ENCODE measurements around the gene C3orf20. TPM values are rescaled to one million over a fixed set of nuclear protein-coding genes. Genes with fewer than 3 reads are reported as not detected.
"Not testable (repeated sequence)": the region's sequence is repeated elsewhere in the genome, so short reads cannot be mapped to it uniquely, and the experiment has no call there.

The C3orf20 gene
- total RNA-seq, 1 donor from 2014 or later = not detected

GRCh38 chr3:14647976-14648955 is 26.7 kb upstream of the C3orf20 start:
- intact Hi-C loops (cut with DNase I) = no loop called here
- ATAC-seq = no peak
- no peak for DNase-seq (ENCODE audit: missing footprints)

- DNase-seq (ENCODE audit: missing footprints) = no peak
- no peak for ATAC-seq
- intact Hi-C loops (cut with DNase I) = no loop called here
Measured at GRCh38 chr3:14649466-14649865, 25.5 kb upstream of the C3orf20 start.

GRCh38 chr3:14650193-14650592 is 24.7 kb upstream of the C3orf20 start:
- DNase-seq (ENCODE audit: missing footprints) = no peak
- intact Hi-C loops (cut with DNase I) = loop anchor here (10.0 kb wide), 1 partner anchor 445 kb away; the partner anchor contains the start of gene RBSN
- no peak for ATAC-seq

- DNase-seq (ENCODE audit: missing footprints) (peak; percentile 94), ATAC-seq (peak; percentile 99)
- intact Hi-C loops (cut with DNase I) = loop anchor here (1.0 to 10.0 kb wide), 2 partner anchors 414 to 443 kb away; partner anchors contain the start of genes MRPS25 and RBSN
Measured at GRCh38 chr3:14651440-14652251, 23.3 kb upstream of the C3orf20 start, which contains the start of gene CCDC174. Gene CCDC174 (plus strand): TSS chr3:14651762. CDS start chr3:14651837, 75 bp downstream.

GRCh38 chr3:14652360-14652907 is 22.5 kb upstream of the C3orf20 start:
- intact Hi-C loops (cut with DNase I) = loop anchor here (10.0 kb wide), 1 partner anchor 442 kb away; the partner anchor contains the start of gene RBSN
- not testable (repeated sequence) for ATAC-seq

GRCh38 chr3:14657579-14657978 is 17.4 kb upstream of the C3orf20 start:
- intact Hi-C loops (cut with DNase I) = loop anchor here (10.0 kb wide), 1 partner anchor 437 kb away; the partner anchor contains the start of gene RBSN
- DNase-seq (ENCODE audit: missing footprints) (no peak), ATAC-seq (no peak)

More at GRCh38 chr3:14652360-14652907, 22.5 kb upstream of the C3orf20 start:
- DNase-seq (ENCODE audit: missing footprints) = not testable (repeated sequence)

- intact Hi-C loops (cut with DNase I) = loop anchor here (10.0 kb wide), 1 partner anchor 436 kb away; the partner anchor contains the start of gene RBSN
- ATAC-seq (no peak), DNase-seq (ENCODE audit: missing footprints) (no peak)
Measured at GRCh38 chr3:14658978-14659377, 16.0 kb upstream of the C3orf20 start.

GRCh38 chr3:14660942-14661341 is 14.0 kb upstream of the C3orf20 start:
- DNase-seq (ENCODE audit: missing footprints) (no peak), ATAC-seq (no peak)
- intact Hi-C loops (cut with DNase I) = no loop called here

- DNase-seq (ENCODE audit: missing footprints) = no peak
- no peak for ATAC-seq
- intact Hi-C loops (cut with DNase I) = no loop called here
Measured at GRCh38 chr3:14663396-14664135, 11.4 kb upstream of the C3orf20 start.

GRCh38 chr3:14664170-14664569 is 10.8 kb upstream of the C3orf20 start:
- ATAC-seq = no peak
- intact Hi-C loops (cut with DNase I) = no loop called here
- DNase-seq (ENCODE audit: missing footprints) = no peak

- intact Hi-C loops (cut with DNase I) = no loop called here
- no peak for DNase-seq (ENCODE audit: missing footprints)
- ATAC-seq = no peak
Measured at GRCh38 chr3:14672588-14672987, 2.4 kb upstream of the C3orf20 start.

- intact Hi-C loops (cut with DNase I) = no loop called here
- ATAC-seq = no peak
- DNase-seq (ENCODE audit: missing footprints) = no peak
Measured at GRCh38 chr3:14676881-14677280, 1.9 kb downstream of the C3orf20 start.

- no peak for DNase-seq (ENCODE audit: missing footprints)
- ATAC-seq = no peak
- intact Hi-C loops (cut with DNase I) = no loop called here
Measured at GRCh38 chr3:14678015-14678503, 3.1 kb downstream of the C3orf20 start.

- DNase-seq (ENCODE audit: missing footprints) (no peak), ATAC-seq (no peak)
- intact Hi-C loops (cut with DNase I) = no loop called here
Measured at GRCh38 chr3:14680115-14680514, 5.2 kb downstream of the C3orf20 start.

GRCh38 chr3:14680716-14681115 is 5.8 kb downstream of the C3orf20 start:
- DNase-seq (ENCODE audit: missing footprints) = no peak
- intact Hi-C loops (cut with DNase I) = no loop called here
- no peak for ATAC-seq

- DNase-seq (ENCODE audit: missing footprints) (no peak), ATAC-seq (no peak)
- intact Hi-C loops (cut with DNase I) = no loop called here
Measured at GRCh38 chr3:14684447-14684846, 9.5 kb downstream of the C3orf20 start.

- ATAC-seq (no peak), DNase-seq (ENCODE audit: missing footprints) (no peak)
- intact Hi-C loops (cut with DNase I) = no loop called here
Measured at GRCh38 chr3:14685179-14685578, 10.2 kb downstream of the C3orf20 start.

- no peak for DNase-seq (ENCODE audit: missing footprints)
- no peak for ATAC-seq
- intact Hi-C loops (cut with DNase I) = no loop called here
Measured at GRCh38 chr3:14687360-14687759, 12.4 kb downstream of the C3orf20 start.
